Measurements from ENCODE around the gene UBE2G2. TPM values are rescaled to one million over a fixed set of nuclear protein-coding genes. Genes with fewer than 3 reads are reported as not detected.
A peak's percentile ranks its signal among the peaks of the same experiment; 100 is the strongest.

The UBE2G2 gene
- total RNA-seq, 1 experiment from 2014 or later = 212 TPM

DNA sequence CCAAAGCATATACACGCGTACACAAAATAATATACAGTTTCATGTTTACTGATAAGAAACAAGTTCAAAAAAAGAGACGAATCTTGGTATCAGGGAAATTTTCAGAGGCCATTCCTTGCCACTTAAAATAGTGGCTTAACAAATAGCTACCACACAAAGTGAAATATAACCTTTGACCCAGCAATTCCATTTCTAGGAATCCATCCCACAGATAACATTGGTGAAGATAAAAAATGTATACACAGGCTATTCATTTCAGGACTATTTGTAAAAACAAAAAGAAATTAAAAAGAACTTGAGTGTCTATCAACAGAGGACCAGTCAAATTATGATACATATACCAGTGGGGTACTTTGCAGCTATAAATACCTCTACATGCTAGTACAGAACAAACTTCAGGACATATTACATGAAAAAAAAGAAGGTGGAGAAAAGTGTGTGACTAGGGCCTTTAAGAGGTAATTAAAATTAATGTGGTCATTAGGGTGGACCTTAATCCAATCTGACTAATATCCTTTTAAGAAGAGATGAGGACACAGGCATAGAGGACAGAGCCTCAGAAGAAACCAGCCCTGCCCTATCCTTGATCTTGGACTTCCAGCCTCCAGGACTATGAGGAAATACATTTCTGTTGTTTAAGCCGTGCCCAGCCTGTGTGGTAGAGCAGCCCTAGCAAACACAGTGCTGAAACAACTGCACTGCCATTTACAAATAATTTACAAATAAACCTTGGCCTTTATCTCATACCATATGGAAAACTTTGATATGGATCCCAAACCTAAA, 7.8 kb downstream of the UBE2G2 start:
- CTCF ChIA-PET = interaction anchor here (0.6 to 1.5 kb wide), 5 partner anchors 51 to 343 kb away, joined by 3 to 12 read pairs (median 6); no protein-coding TSS in a partner anchor
- H3K4me1 ChIP-seq (ENCODE audit: insufficient read depth, low read length, poor library complexity, severe bottlenecking) = peaks cover 12% of the 10 kb centered on the region
- DNase-seq (ENCODE audit: low spot score) = no peak
- peaks cover 42% of the 10 kb centered on the region for H3K36me3 ChIP-seq (ENCODE audit: insufficient read depth, low read length, poor library complexity, severe bottlenecking)
- H3K27me3 ChIP-seq (replicated peaks; ENCODE audit: insufficient read depth, low read depth, low read length, poor library complexity) = no peaks in the 10 kb centered on the region
- no peak overlapping the region for H3K4me3 ChIP-seq (ENCODE audit: low read depth, low read length, poor library complexity, severe bottlenecking)
- H3K27ac ChIP-seq (ENCODE audit: low read depth, low read length, poor library complexity, severe bottlenecking) = no peak overlapping the region
- H3K9me3 ChIP-seq (ENCODE audit: low read depth, low read length, poor library complexity, severe bottlenecking) = no peaks in the 10 kb centered on the region
- intact Hi-C loops (cut with micrococcal nuclease; ENCODE audit: unreplicated experiment) = loop anchor here (2.0 kb wide), 1 partner anchor 283 kb away; no protein-coding TSS in a partner anchor
- no TSS peak for BruUV-seq (replicated peaks)
- TF ChIP-seq, protein P1, sequence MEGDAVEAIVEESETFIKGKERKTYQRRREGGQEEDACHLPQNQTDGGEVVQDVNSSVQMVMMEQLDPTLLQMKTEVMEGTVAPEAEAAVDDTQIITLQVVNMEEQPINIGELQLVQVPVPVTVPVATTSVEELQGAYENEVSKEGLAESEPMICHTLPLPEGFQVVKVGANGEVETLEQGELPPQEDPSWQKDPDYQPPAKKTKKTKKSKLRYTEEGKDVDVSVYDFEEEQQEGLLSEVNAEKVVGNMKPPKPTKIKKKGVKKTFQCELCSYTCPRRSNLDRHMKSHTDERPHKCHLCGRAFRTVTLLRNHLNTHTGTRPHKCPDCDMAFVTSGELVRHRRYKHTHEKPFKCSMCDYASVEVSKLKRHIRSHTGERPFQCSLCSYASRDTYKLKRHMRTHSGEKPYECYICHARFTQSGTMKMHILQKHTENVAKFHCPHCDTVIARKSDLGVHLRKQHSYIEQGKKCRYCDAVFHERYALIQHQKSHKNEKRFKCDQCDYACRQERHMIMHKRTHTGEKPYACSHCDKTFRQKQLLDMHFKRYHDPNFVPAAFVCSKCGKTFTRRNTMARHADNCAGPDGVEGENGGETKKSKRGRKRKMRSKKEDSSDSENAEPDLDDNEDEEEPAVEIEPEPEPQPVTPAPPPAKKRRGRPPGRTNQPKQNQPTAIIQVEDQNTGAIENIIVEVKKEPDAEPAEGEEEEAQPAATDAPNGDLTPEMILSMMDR (conservative IDR thresholded peaks at IDR 0.05; ENCODE audit: low read depth, low read length) = 0 out of 2 replicates have a peak, but pooled peaks have one; percentile 23
- TF ChIP-seq EZH2 (IDR thresholded peaks at IDR 0.05; ENCODE audit: borderline replicate concordance, low read depth, low read length, poor library complexity, severe bottlenecking) = no peak
- POLR2A ChIA-PET (ENCODE audit: low non-redundant PET) = interaction anchor here (0.6 kb wide), 1 partner anchor 441 kb away, joined by 3 read pairs; the partner anchor contains the start of gene TRPM2

DNA sequence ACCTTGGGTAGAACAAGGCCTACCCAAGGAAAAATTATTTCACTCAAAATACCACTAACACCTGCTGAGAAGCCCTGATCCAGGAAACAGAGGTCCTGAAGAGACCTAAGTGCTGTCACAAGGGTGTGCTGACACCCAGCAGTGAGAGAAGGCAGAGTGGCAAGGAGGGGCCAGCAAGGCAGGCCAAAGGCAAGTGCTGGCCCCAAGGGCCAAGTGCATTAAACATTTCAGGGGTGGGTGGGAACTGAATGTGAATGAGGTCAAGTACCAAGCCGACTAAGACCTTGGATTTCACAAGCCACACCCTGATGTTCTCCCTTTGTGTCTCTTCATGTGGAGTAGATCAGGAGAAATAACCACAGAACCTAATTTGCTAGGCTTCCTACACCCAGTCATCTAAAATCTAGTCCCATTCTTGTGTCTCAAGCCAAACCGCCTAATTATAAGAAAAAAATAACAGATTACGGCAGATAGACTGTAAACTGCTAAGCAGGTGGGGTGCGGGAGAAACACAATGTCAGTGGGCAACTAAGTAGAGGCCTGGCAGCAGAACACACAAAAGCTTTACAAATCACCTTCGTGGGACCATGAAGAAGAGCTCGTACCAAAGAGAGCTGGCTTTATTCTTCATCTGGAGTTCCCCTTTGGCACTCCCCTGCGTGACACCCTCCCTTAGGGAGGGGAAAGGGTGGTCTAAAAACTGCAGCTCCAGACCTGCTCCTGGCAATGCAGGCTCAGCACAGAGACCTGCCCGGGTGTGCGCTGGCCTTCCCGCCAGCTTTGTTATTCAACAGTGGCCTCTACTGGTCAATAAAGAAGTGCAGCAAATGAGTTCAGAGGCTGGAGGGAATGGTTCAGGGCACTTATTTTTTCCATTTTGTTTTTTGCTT, 8.7 kb downstream of the UBE2G2 start:
- CTCF ChIA-PET = interaction anchor here (0.5 to 1.5 kb wide), 8 partner anchors 9 to 348 kb away, joined by 3 to 12 read pairs (median 6); no protein-coding TSS in a partner anchor
- Histone ChIP-seq H3K4me1 (ENCODE audit: insufficient read depth, low read length, poor library complexity, severe bottlenecking) (peaks cover 10% of the 10 kb centered on the region), H3K27me3 (replicated peaks; ENCODE audit: insufficient read depth, low read depth, low read length, poor library complexity) (no peaks in the 10 kb centered on the region), H3K9me3 (ENCODE audit: low read depth, low read length, poor library complexity, severe bottlenecking) (no peaks in the 10 kb centered on the region), H3K36me3 (ENCODE audit: insufficient read depth, low read length, poor library complexity, severe bottlenecking) (peaks cover 34% of the 10 kb centered on the region), H3K27ac (ENCODE audit: low read depth, low read length, poor library complexity, severe bottlenecking) (peak overlapping the region; percentile 24), H3K4me3 (ENCODE audit: low read depth, low read length, poor library complexity, severe bottlenecking) (no peak overlapping the region)
- no TSS peak for BruUV-seq (replicated peaks)
- POLR2A ChIA-PET (ENCODE audit: low non-redundant PET) = no interaction called here
- TF ChIP-seq EZH2 (IDR thresholded peaks at IDR 0.05; ENCODE audit: borderline replicate concordance, low read depth, low read length, poor library complexity, severe bottlenecking) = no peak
- TF ChIP-seq, protein P1 (conservative IDR thresholded peaks at IDR 0.05; ENCODE audit: low read depth, low read length) = peak; percentile 85
- intact Hi-C loops (cut with micrococcal nuclease; ENCODE audit: unreplicated experiment) = loop anchor here (2.0 kb wide), 1 partner anchor 282 kb away; no protein-coding TSS in a partner anchor
- DNase-seq (ENCODE audit: low spot score) = peak; percentile 86

DNA sequence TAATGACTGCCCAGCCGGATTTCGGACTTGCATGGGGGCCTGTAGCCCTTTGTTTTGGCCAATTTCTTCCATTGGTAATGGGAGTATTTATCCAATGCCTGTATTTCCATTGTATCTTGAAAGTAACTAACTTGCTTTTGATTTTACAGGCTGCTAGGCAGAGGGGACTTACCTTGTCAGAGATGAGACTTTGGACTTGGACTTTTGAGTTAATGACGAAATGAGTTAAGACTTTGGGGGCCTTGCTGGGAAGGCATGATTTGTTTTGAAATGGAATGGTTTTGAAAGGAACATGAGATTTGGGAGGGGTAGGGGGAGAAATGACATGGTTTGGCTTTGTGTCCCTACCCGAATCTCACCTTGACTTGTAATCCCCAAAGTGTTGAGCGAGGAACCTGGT, 9.6 kb downstream of the UBE2G2 start:
- CTCF ChIA-PET = interaction anchor here (0.6 kb wide), 1 partner anchor 8 kb away, joined by 3 read pairs; no protein-coding TSS in a partner anchor
- no peak for DNase-seq (ENCODE audit: low spot score)
- Histone ChIP-seq H3K27me3 (replicated peaks; ENCODE audit: insufficient read depth, low read depth, low read length, poor library complexity) (no peaks in the 10 kb centered on the region), H3K9me3 (ENCODE audit: low read depth, low read length, poor library complexity, severe bottlenecking) (no peaks in the 10 kb centered on the region), H3K4me1 (ENCODE audit: insufficient read depth, low read length, poor library complexity, severe bottlenecking) (peaks cover 10% of the 10 kb centered on the region), H3K4me3 (ENCODE audit: low read depth, low read length, poor library complexity, severe bottlenecking) (no peak overlapping the region), H3K36me3 (ENCODE audit: insufficient read depth, low read length, poor library complexity, severe bottlenecking) (peaks cover 33% of the 10 kb centered on the region), H3K27ac (ENCODE audit: low read depth, low read length, poor library complexity, severe bottlenecking) (peak overlapping the region; percentile 24)
- no TSS peak for BruUV-seq (replicated peaks)
- intact Hi-C loops (cut with micrococcal nuclease; ENCODE audit: unreplicated experiment) = loop anchor here (2.0 kb wide), 1 partner anchor 281 kb away; no protein-coding TSS in a partner anchor
- POLR2A ChIA-PET (ENCODE audit: low non-redundant PET) = no interaction called here
- TF ChIP-seq, protein P1 (conservative IDR thresholded peaks at IDR 0.05; ENCODE audit: low read depth, low read length) = no peak
- no peak for TF ChIP-seq EZH2 (IDR thresholded peaks at IDR 0.05; ENCODE audit: borderline replicate concordance, low read depth, low read length, poor library complexity, severe bottlenecking)

All from A673 (cell line).